Activated T-helper 17 cell treated with anti-CD3 and anti-CD28 coated beads, Interleukin-2, amount 50 U/mL, for 72 hours (primary cell): ENCODE measurements around the gene THSD7B. TPM values are rescaled to one million over a fixed set of nuclear protein-coding genes. Genes with fewer than 3 reads are reported as not detected.
"Not testable (repeated sequence)": the region's sequence is repeated elsewhere in the genome, so short reads cannot be mapped to it uniquely, and the experiment has no call there.

Source experiments
- ATAC-seq: fragments of 150-1000 bp; cut with Tn5 transposase; replicated peaks from 2 replicates; pipeline ENCODE4 v1.10.0; 2021; ENCODE audit warnings: mild to moderate bottlenecking, moderate library complexity
- H3K27ac Mint-ChIP-seq: one replicate; pipeline ENCODE4 v1.8.0; 2022; ENCODE audit warnings: mixed read lengths
- H3K27me3 Mint-ChIP-seq: one replicate; pipeline ENCODE4 v1.8.0; 2022; ENCODE audit warnings: mixed read lengths
- H3K36me3 Mint-ChIP-seq: one replicate; pipeline ENCODE4 v1.8.0; 2022; ENCODE audit warnings: low read depth, mild to moderate bottlenecking, mixed read lengths
- H3K4me1 Mint-ChIP-seq: one replicate; pipeline ENCODE4 v1.8.0; 2022; ENCODE audit warnings: mixed read lengths
- H3K4me3 Mint-ChIP-seq: one replicate; pipeline ENCODE4 v1.8.0; 2022; ENCODE audit warnings: mild to moderate bottlenecking, mixed read lengths
- H3K9me3 Mint-ChIP-seq: one replicate; pipeline ENCODE4 v1.8.0; 2022; ENCODE audit warnings: mixed read lengths
- total RNA-seq, 2 donors: library from RNA; stranded (reverse); gene quantifications; one replicate each; pipeline ENCODE4 v1.2.3, GENCODE V29; 2022

THSD7B gene
- total RNA-seq, 2 donors from 2014 or later, result 0.05 TPM; not detected in 1

GRCh38 chr2:137091704-137092103 is 326.4 kb downstream of the THSD7B start:
- Mint-ChIP-seq H3K36me3 (no peaks in the 10 kb centered on the region), H3K27ac (no peak overlapping the region), H3K9me3 (no peaks in the 10 kb centered on the region), H3K4me3 (no peak overlapping the region), H3K4me1 (no peaks in the 10 kb centered on the region), H3K27me3 (no peaks in the 10 kb centered on the region)
- ATAC-seq, result no peak

GRCh38 chr2:137093116-137093515 is 327.8 kb downstream of the THSD7B start:
- Mint-ChIP-seq H3K27me3 (no peaks in the 10 kb centered on the region), H3K36me3 (no peaks in the 10 kb centered on the region), H3K4me1 (no peaks in the 10 kb centered on the region), H3K9me3 (no peaks in the 10 kb centered on the region), H3K27ac (no peak overlapping the region), H3K4me3 (no peak overlapping the region)
- ATAC-seq, result no peak

- Mint-ChIP-seq H3K36me3 (no peaks in the 10 kb centered on the region), H3K9me3 (no peaks in the 10 kb centered on the region), H3K4me3 (no peak overlapping the region), H3K4me1 (no peaks in the 10 kb centered on the region), H3K27ac (no peak overlapping the region), H3K27me3 (no peaks in the 10 kb centered on the region)
- no peak for ATAC-seq
Measured at GRCh38 chr2:137096187-137096586, 330.8 kb downstream of the THSD7B start.

GRCh38 chr2:137096693-137097092 is 331.3 kb downstream of the THSD7B start:
- Mint-ChIP-seq H3K27ac (no peak overlapping the region), H3K4me1 (no peaks in the 10 kb centered on the region), H3K9me3 (no peaks in the 10 kb centered on the region), H3K27me3 (no peaks in the 10 kb centered on the region), H3K36me3 (no peaks in the 10 kb centered on the region), H3K4me3 (no peak overlapping the region)
- ATAC-seq, result no peak

- not testable (repeated sequence) for H3K36me3 Mint-ChIP-seq, H3K27ac Mint-ChIP-seq, ATAC-seq, H3K4me1 Mint-ChIP-seq, H3K4me3 Mint-ChIP-seq, H3K27me3 Mint-ChIP-seq
- H3K9me3 Mint-ChIP-seq, result peaks cover 11% of the 10 kb centered on the region
Measured at GRCh38 chr2:137101814-137102213, 336.5 kb downstream of the THSD7B start.

GRCh38 chr2:137107904-137108303 is 342.6 kb downstream of the THSD7B start:
- H3K27me3 Mint-ChIP-seq, result no peaks in the 10 kb centered on the region
- no peaks in the 10 kb centered on the region for H3K36me3 Mint-ChIP-seq
- H3K4me1 Mint-ChIP-seq, result no peaks in the 10 kb centered on the region
- H3K4me3 Mint-ChIP-seq, result no peak overlapping the region
- no peak overlapping the region for H3K27ac Mint-ChIP-seq
- no peak for ATAC-seq
- H3K9me3 Mint-ChIP-seq, result peaks cover 8% of the 10 kb centered on the region

- Mint-ChIP-seq H3K4me1 (no peaks in the 10 kb centered on the region), H3K27me3 (no peaks in the 10 kb centered on the region), H3K9me3 (peaks cover 3% of the 10 kb centered on the region), H3K27ac (no peak overlapping the region), H3K36me3 (no peaks in the 10 kb centered on the region), H3K4me3 (no peak overlapping the region)
- ATAC-seq, result no peak
Measured at GRCh38 chr2:137111896-137112295, 346.6 kb downstream of the THSD7B start.

- Mint-ChIP-seq H3K9me3 (no peaks in the 10 kb centered on the region), H3K4me3 (no peak overlapping the region), H3K27ac (no peak overlapping the region), H3K36me3 (no peaks in the 10 kb centered on the region), H3K27me3 (no peaks in the 10 kb centered on the region), H3K4me1 (no peaks in the 10 kb centered on the region)
- no peak for ATAC-seq
Measured at GRCh38 chr2:137115081-137115794, 349.9 kb downstream of the THSD7B start.

GRCh38 chr2:137115795-137116089 is 350.4 kb downstream of the THSD7B start:
- H3K27ac Mint-ChIP-seq, result no peak overlapping the region
- no peaks in the 10 kb centered on the region for H3K36me3 Mint-ChIP-seq
- no peaks in the 10 kb centered on the region for H3K27me3 Mint-ChIP-seq
- no peaks in the 10 kb centered on the region for H3K9me3 Mint-ChIP-seq
- H3K4me1 Mint-ChIP-seq, result no peaks in the 10 kb centered on the region
- no peak overlapping the region for H3K4me3 Mint-ChIP-seq
- ATAC-seq, result no peak

- no peak for ATAC-seq
- Mint-ChIP-seq H3K36me3 (no peaks in the 10 kb centered on the region), H3K9me3 (no peaks in the 10 kb centered on the region), H3K27ac (no peak overlapping the region), H3K27me3 (no peaks in the 10 kb centered on the region), H3K4me3 (no peak overlapping the region), H3K4me1 (no peaks in the 10 kb centered on the region)
Measured at GRCh38 chr2:137117385-137117784, 352.0 kb downstream of the THSD7B start.

GRCh38 chr2:137118140-137118539 is 352.8 kb downstream of the THSD7B start:
- H3K4me1 Mint-ChIP-seq, result no peaks in the 10 kb centered on the region
- no peak for ATAC-seq
- no peaks in the 10 kb centered on the region for H3K27me3 Mint-ChIP-seq

GRCh38 chr2:137123226-137123625 is 357.9 kb downstream of the THSD7B start:
- Mint-ChIP-seq H3K36me3 (no peaks in the 10 kb centered on the region), H3K27ac (no peak overlapping the region), H3K4me1 (no peaks in the 10 kb centered on the region), H3K9me3 (no peaks in the 10 kb centered on the region), H3K4me3 (no peak overlapping the region), H3K27me3 (no peaks in the 10 kb centered on the region)
- ATAC-seq, result no peak

More at GRCh38 chr2:137118140-137118539, 352.8 kb downstream of the THSD7B start:
- no peak overlapping the region for H3K27ac Mint-ChIP-seq
- H3K36me3 Mint-ChIP-seq, result no peaks in the 10 kb centered on the region
- H3K9me3 Mint-ChIP-seq, result no peaks in the 10 kb centered on the region
- no peak overlapping the region for H3K4me3 Mint-ChIP-seq

- Mint-ChIP-seq H3K27ac (no peak overlapping the region), H3K36me3 (no peaks in the 10 kb centered on the region)
Measured at GRCh38 chr2:137133225-137133624, 367.9 kb downstream of the THSD7B start.

GRCh38 chr2:137138263-137138662 is 372.9 kb downstream of the THSD7B start:
- H3K27ac Mint-ChIP-seq, result no peak overlapping the region
- ATAC-seq, result no peak
- peaks cover 6% of the 10 kb centered on the region for H3K9me3 Mint-ChIP-seq
- H3K36me3 Mint-ChIP-seq, result no peaks in the 10 kb centered on the region
- H3K4me1 Mint-ChIP-seq, result no peaks in the 10 kb centered on the region
- H3K27me3 Mint-ChIP-seq, result no peaks in the 10 kb centered on the region
- H3K4me3 Mint-ChIP-seq, result no peak overlapping the region

More at GRCh38 chr2:137133225-137133624, 367.9 kb downstream of the THSD7B start:
- no peak overlapping the region for H3K4me3 Mint-ChIP-seq
- peaks cover 6% of the 10 kb centered on the region for H3K9me3 Mint-ChIP-seq
- H3K4me1 Mint-ChIP-seq, result no peaks in the 10 kb centered on the region
- H3K27me3 Mint-ChIP-seq, result no peaks in the 10 kb centered on the region
- no peak for ATAC-seq

- H3K4me1 Mint-ChIP-seq, result no peaks in the 10 kb centered on the region
- no peak for ATAC-seq
- no peaks in the 10 kb centered on the region for H3K27me3 Mint-ChIP-seq
- no peak overlapping the region for H3K4me3 Mint-ChIP-seq
- H3K27ac Mint-ChIP-seq, result no peak overlapping the region
- no peaks in the 10 kb centered on the region for H3K36me3 Mint-ChIP-seq
- H3K9me3 Mint-ChIP-seq, result no peaks in the 10 kb centered on the region
Measured at GRCh38 chr2:137151731-137152130, 386.4 kb downstream of the THSD7B start.

- no peak for ATAC-seq
- Mint-ChIP-seq H3K27ac (no peak overlapping the region), H3K4me3 (no peak overlapping the region), H3K36me3 (no peaks in the 10 kb centered on the region), H3K4me1 (no peaks in the 10 kb centered on the region), H3K27me3 (no peaks in the 10 kb centered on the region), H3K9me3 (no peaks in the 10 kb centered on the region)
Measured at GRCh38 chr2:137154946-137155345, 389.6 kb downstream of the THSD7B start.
